IPS DF 6.9 (cell line): ENCODE results near the gene TNS4.
"Not testable (repeated sequence)": the region's sequence is repeated elsewhere in the genome, so short reads cannot be mapped to it uniquely, and the experiment has no call there.

Experiments used
- DNase-seq: peaks from one replicate; pipeline ENCODE4 v3.0.0-alpha.2; 2013; ENCODE audit warnings: low read depth, low spot score
- H3K27ac ChIP-seq: one replicate; pipeline ENCODE4 v1.5.1; 2013; ENCODE audit warnings: low read length, control low read depth
- H3K27me3 ChIP-seq: 2 replicates; pipeline ENCODE4 v1.6.1; 2013; ENCODE audit warnings: mild to moderate bottlenecking, low read length; ENCODE audit not compliant: control insufficient read depth, insufficient read depth
- H3K36me3 ChIP-seq: 2 replicates; pipeline ENCODE4 v1.6.1; 2013; ENCODE audit warnings: low read length; ENCODE audit not compliant: control insufficient read depth, insufficient read depth
- H3K4me1 ChIP-seq: 2 replicates; pipeline ENCODE4 v1.6.1; 2013; ENCODE audit warnings: low read length; ENCODE audit not compliant: control insufficient read depth, insufficient read depth
- H3K4me3 ChIP-seq: 2 replicates; pipeline ENCODE4 v1.5.1; 2013; ENCODE audit warnings: mild to moderate bottlenecking, low read length
- H3K9me3 ChIP-seq: 2 replicates; pipeline ENCODE4 v1.6.1; 2013; ENCODE audit warnings: low read length, inconsistent platforms; ENCODE audit not compliant: control insufficient read depth, insufficient read depth
- WGBS: extraction: QIAGEN DNeasy Blood & Tissue Kit; methylation state at CpG from one replicate; pipeline ENCODE4 v1.1.7; 2013; ENCODE audit warnings: mixed read lengths, missing lambda C conversion rate; ENCODE audit not compliant: insufficient read length, insufficient coverage; 5-methylcytosine and 5-hydroxymethylcytosine counted together

TNS4 gene, protein sequence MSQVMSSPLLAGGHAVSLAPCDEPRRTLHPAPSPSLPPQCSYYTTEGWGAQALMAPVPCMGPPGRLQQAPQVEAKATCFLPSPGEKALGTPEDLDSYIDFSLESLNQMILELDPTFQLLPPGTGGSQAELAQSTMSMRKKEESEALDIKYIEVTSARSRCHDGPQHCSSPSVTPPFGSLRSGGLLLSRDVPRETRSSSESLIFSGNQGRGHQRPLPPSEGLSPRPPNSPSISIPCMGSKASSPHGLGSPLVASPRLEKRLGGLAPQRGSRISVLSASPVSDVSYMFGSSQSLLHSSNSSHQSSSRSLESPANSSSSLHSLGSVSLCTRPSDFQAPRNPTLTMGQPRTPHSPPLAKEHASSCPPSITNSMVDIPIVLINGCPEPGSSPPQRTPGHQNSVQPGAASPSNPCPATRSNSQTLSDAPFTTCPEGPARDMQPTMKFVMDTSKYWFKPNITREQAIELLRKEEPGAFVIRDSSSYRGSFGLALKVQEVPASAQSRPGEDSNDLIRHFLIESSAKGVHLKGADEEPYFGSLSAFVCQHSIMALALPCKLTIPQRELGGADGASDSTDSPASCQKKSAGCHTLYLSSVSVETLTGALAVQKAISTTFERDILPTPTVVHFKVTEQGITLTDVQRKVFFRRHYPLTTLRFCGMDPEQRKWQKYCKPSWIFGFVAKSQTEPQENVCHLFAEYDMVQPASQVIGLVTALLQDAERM

DNA sequence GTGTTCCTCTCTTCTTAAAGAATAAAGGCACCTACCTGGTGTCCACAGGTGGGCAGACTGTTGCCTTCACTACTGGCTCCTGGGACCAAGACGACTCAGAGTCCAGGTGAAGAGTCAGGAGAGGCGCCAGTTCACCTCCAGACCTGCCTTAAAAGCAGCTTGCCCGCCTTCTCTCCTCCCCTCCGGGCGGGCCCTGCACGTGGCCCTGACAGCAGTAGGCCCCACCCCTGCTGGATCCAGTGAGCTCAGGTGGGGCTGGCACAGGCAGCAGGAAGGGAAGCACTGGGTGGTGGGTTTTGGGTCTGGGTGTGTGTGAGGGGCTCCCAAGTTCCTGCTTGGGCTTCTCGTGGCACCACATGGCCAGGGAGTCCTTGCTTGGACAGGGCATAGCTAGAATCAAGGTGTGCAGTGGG, at the start of gene TNS4:
TSS of gene TNS4 (minus strand) at position 125 of the 413 bp plus-strand sequence. CDS start 5,198 bp downstream, outside the sequence.
- H3K9me3 ChIP-seq = no peaks in the 10 kb centered on the region
- WGBS = no CpG with 5 or more reads among the region's 7 CpGs
- no peak within 1 kb of the TSS for H3K27ac ChIP-seq
- DNase-seq = no peak
- H3K27me3 ChIP-seq = no peaks in the 10 kb centered on the region
- H3K4me3 ChIP-seq = no peak within 1 kb of the TSS
- no peaks in the 10 kb centered on the region; the same call in 1 of the 2 replicates for H3K36me3 ChIP-seq
- peaks cover 5% of the 10 kb centered on the region for H3K4me1 ChIP-seq

- H3K36me3 ChIP-seq = no peaks in the 10 kb centered on the region
- WGBS = no CpG with 5 or more reads among the region's 8 CpGs
- no peak overlapping the region for H3K4me3 ChIP-seq
- no peaks in the 10 kb centered on the region for H3K9me3 ChIP-seq
- H3K4me1 ChIP-seq = peaks cover 2% of the 10 kb centered on the region; the same call in 1 of the 2 replicates
- no peak for DNase-seq
- no peak overlapping the region for H3K27ac ChIP-seq
- H3K27me3 ChIP-seq = no peaks in the 10 kb centered on the region
These were observed 49.2 kb upstream of the TNS4 start for GRCh38 chr17:40550608-40551007.

GRCh38 chr17:40548982-40549685, 47.7 kb upstream of the TNS4 start:
- no CpG with 5 or more reads among the region's 9 CpGs for WGBS
- Histone ChIP-seq H3K27ac (no peak overlapping the region), H3K9me3 (no peaks in the 10 kb centered on the region), H3K4me3 (no peak overlapping the region), H3K4me1 (peaks cover 2% of the 10 kb centered on the region; the same call in 1 of the 2 replicates), H3K27me3 (no peaks in the 10 kb centered on the region), H3K36me3 (no peaks in the 10 kb centered on the region)
- no peak for DNase-seq

DNA sequence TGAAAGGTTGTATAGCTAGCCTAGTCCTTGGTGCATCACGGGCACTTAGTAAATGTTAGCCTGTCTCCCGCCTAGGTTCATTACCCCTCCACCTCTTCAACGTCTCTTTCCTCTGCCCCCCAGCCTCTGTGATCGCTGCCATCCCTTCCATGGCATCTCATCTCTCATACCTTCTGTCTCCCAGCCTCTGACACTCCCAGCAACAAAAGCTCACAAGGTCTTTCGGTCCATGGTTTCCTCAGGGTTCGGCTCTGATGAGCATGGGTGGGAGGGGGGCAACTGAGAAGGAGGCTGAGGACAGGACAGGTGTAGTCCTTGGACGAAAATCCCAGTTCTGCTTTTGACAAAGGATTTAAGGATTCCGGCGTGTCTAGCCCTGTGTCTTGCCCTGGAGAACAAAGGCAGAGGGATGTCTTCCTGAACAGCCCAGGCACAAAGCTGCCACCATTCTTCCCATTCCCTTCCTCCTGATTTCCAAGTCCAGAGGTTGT, 47.1 kb upstream of the TNS4 start:
- no peaks in the 10 kb centered on the region for H3K36me3 ChIP-seq
- H3K27ac ChIP-seq = no peak overlapping the region
- no peaks in the 10 kb centered on the region for H3K4me1 ChIP-seq
- no peaks in the 10 kb centered on the region for H3K9me3 ChIP-seq
- DNase-seq = no peak
- WGBS = no CpG with 5 or more reads among the region's 9 CpGs
- H3K4me3 ChIP-seq = no peak overlapping the region
- H3K27me3 ChIP-seq = no peaks in the 10 kb centered on the region

- H3K4me1 ChIP-seq = no peaks in the 10 kb centered on the region
- H3K36me3 ChIP-seq = no peaks in the 10 kb centered on the region
- H3K27ac ChIP-seq = no peak overlapping the region
These were observed 46.5 kb upstream of the TNS4 start for GRCh38 chr17:40547785-40548478.

DNA sequence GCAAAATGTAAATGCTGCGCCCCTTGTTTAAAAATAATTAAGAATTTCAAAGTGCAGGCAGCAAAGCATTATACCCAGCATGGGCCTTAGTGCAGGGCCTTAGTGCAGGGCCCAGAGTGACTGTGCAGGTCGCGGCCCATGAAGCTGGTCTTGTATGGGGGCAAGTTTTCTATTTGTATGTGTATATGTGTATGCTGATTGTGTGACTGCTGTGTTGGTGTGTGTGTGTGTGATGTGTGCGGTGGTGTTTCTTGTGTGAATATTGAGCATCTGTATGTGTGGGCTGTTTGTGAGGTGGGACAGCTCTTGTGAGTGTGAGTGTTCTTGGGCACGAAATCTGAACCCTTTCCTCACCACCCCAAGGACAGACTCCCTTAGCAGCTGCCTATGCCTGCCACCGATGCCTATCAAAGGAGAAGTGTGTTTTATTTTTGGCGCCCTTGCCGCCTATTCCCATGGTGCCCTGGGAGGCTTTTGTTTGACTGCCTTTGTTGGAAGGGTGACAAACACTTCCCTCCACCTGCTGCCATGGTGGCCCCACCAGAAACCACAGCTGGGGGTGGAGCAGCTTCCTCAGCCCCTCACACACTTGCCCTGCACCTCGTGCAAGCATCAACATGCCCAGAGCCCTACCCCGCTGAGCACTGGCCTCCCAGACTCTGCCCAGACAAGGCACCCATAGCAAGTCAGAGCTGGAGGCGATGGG, 45.8 kb upstream of the TNS4 start:
- H3K4me1 ChIP-seq = no peaks in the 10 kb centered on the region
- no peaks in the 10 kb centered on the region for H3K9me3 ChIP-seq
- no peak overlapping the region for H3K27ac ChIP-seq
- no peaks in the 10 kb centered on the region for H3K27me3 ChIP-seq
- no peaks in the 10 kb centered on the region for H3K36me3 ChIP-seq
- 100% methylated on average over 1 of the region's 11 CpGs for WGBS
- no peak overlapping the region for H3K4me3 ChIP-seq
- no peak for DNase-seq

More at GRCh38 chr17:40547785-40548478, 46.5 kb upstream of the TNS4 start:
- H3K4me3 ChIP-seq = no peak overlapping the region
- H3K9me3 ChIP-seq = no peaks in the 10 kb centered on the region
- WGBS = no CpG with 5 or more reads among the region's 2 CpGs
- no peak for DNase-seq
- no peaks in the 10 kb centered on the region for H3K27me3 ChIP-seq

GRCh38 chr17:40546497-40546896, 45.1 kb upstream of the TNS4 start:
- not testable (repeated sequence) for H3K4me1 ChIP-seq, H3K27ac ChIP-seq, DNase-seq, H3K9me3 ChIP-seq, H3K36me3 ChIP-seq, H3K4me3 ChIP-seq, H3K27me3 ChIP-seq
- WGBS = no CpG with 5 or more reads among the region's 4 CpGs

- Histone ChIP-seq H3K4me1 (no peaks in the 10 kb centered on the region), H3K9me3 (no peaks in the 10 kb centered on the region), H3K4me3 (no peak overlapping the region), H3K27me3 (no peaks in the 10 kb centered on the region), H3K27ac (no peak overlapping the region), H3K36me3 (no peaks in the 10 kb centered on the region)
- WGBS = no CpG with 5 or more reads among the region's 11 CpGs
- DNase-seq = no peak
These were observed 44.2 kb upstream of the TNS4 start for GRCh38 chr17:40545660-40546059.

DNA sequence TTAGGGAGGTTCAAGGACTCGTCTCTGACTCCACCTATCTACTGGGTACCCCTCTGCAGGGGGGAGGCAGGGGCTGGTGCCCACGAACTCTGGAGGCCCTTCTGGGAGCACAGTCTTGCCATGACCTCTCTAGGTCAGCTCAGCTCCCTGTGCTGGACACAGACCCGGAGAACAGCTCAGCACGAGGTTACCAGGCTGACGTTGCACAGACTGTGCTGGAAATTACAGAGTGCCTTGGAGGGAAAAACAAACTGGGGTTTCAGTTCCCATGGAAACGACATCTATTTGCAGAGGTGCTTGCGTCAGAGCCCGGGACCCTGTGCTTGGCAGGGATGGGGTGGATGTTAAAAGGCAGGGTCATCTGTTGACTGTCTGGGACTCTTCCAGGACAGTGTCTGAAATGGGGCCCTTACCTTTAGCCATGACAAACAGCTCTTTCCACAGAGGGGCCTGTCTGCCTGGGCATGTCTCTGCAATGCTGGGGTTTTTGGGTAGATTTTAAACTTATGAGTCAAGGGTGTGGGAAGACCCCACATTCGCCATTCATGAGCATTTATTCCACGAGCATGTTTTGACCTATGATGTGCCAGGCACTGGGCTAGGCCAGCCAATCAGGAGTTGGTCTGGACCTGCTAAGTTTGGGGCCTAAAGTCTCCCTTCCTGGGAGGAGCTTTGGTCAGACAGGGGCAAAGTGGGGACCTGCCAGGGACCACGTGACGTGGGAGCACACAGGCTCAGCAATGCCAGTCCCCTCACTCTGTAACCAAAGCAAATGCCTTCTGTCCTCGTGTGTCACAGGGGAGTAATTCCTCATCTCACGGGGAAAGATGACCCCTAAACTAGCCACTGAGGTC, 41.4 kb upstream of the TNS4 start:
- no peak overlapping the region for H3K27ac ChIP-seq
- no peaks in the 10 kb centered on the region for H3K9me3 ChIP-seq
- no peak overlapping the region for H3K4me3 ChIP-seq
- DNase-seq = no peak
- no peaks in the 10 kb centered on the region for H3K36me3 ChIP-seq
- no CpG with 5 or more reads among the region's 14 CpGs for WGBS
- H3K4me1 ChIP-seq = no peaks in the 10 kb centered on the region
- H3K27me3 ChIP-seq = no peaks in the 10 kb centered on the region
